HG02852 (cell line): Measurements from ENCODE around the gene SAMSN1.

ENCODE experiments used
- ATAC-seq: cut with Tn5 transposase; IDR thresholded peaks from one replicate; pipeline ENCODE4 v1.9.1; 2021; ENCODE audit warnings: mild to moderate bottlenecking, moderate library complexity; ENCODE audit not compliant: unreplicated experiment

Gene SAMSN1

GRCh38 chr21:14545906-14546480, at the start of gene SAMSN1:
TSS of gene SAMSN1 (minus strand) at chr21:14546315. CDS start at chr21:14546261, 54 bp downstream.
- ATAC-seq = peak; percentile 91

- no peak for ATAC-seq
Measured at GRCh38 chr21:14595449-14595848, 49.3 kb upstream of the SAMSN1 start.

- no peak for ATAC-seq
Measured at GRCh38 chr21:14594967-14595366, 48.9 kb upstream of the SAMSN1 start.

- no peak for ATAC-seq
Measured at GRCh38 chr21:14593230-14593629, 47.1 kb upstream of the SAMSN1 start.

GRCh38 chr21:14592296-14593000, 46.3 kb upstream of the SAMSN1 start:
- no peak for ATAC-seq

- ATAC-seq = no peak
Measured at GRCh38 chr21:14591882-14592281, 45.8 kb upstream of the SAMSN1 start.

- no peak for ATAC-seq
Measured at GRCh38 chr21:14591377-14591776, 45.3 kb upstream of the SAMSN1 start.

- peak; percentile 85 for ATAC-seq
Measured at GRCh38 chr21:14589855-14590563, 43.9 kb upstream of the SAMSN1 start.

- no peak for ATAC-seq
Measured at GRCh38 chr21:14587266-14587665, 41.2 kb upstream of the SAMSN1 start.

GRCh38 chr21:14585122-14585521, 39.0 kb upstream of the SAMSN1 start:
- no peak for ATAC-seq

GRCh38 chr21:14584357-14585095, 38.4 kb upstream of the SAMSN1 start:
- no peak for ATAC-seq

GRCh38 chr21:14583629-14584255, 37.6 kb upstream of the SAMSN1 start:
- no peak for ATAC-seq

- no peak for ATAC-seq
Measured at GRCh38 chr21:14582934-14583628, 37.0 kb upstream of the SAMSN1 start.

- ATAC-seq = no peak
Measured at GRCh38 chr21:14581902-14582457, 35.9 kb upstream of the SAMSN1 start.

- no peak for ATAC-seq
Measured at GRCh38 chr21:14573244-14573643, 27.1 kb upstream of the SAMSN1 start.

- no peak for ATAC-seq
Measured at GRCh38 chr21:14572204-14572780, 26.2 kb upstream of the SAMSN1 start.

GRCh38 chr21:14569868-14570267, 23.8 kb upstream of the SAMSN1 start:
- ATAC-seq = no peak

- no peak for ATAC-seq
Measured at GRCh38 chr21:14569026-14569621, 23.0 kb upstream of the SAMSN1 start.
